Ovary (tissue), 9 donors: ENCODE measurements around the gene ZNF579. TPM values are rescaled to one million over a fixed set of nuclear protein-coding genes. Genes with fewer than 3 reads are reported as not detected.

Source experiments
- DNase-seq, 5 donors: peaks; one replicate each; pipeline ENCODE4 v3.0.0-alpha.2; 2019 to 2020
- H3K27ac ChIP-seq, 2 donors: fragments of 200-600 bp; one replicate each; pipeline versions ENCODE4 v1.5.1 to v1.8.0; 2019 to 2022
- H3K27me3 ChIP-seq: fragments of 200-600 bp; one replicate; pipeline ENCODE4 v1.8.0; 2022
- H3K36me3 ChIP-seq: fragments of 200-600 bp; sonication (generic); one replicate; pipeline ENCODE4 v1.5.1; 2019
- H3K4me1 ChIP-seq: one replicate; pipeline ENCODE4 v1.8.1; 2013; ENCODE audit warnings: mild to moderate bottlenecking, moderate library complexity; ENCODE audit not compliant: insufficient read depth
- H3K4me3 ChIP-seq: fragments of 200-600 bp; sonication (generic); one replicate; pipeline ENCODE4 v1.5.1; 2017
- H3K9me3 ChIP-seq, 2 donors: fragments of 200-600 bp in 1 of 2; sonication (generic) in 1 of 2; one replicate each; pipeline versions ENCODE4 v1.5.1 to v1.8.1; 2013 to 2019; ENCODE audit warnings: mild to moderate bottlenecking in 1 of 2, moderate library complexity in 1 of 2
- EP300 ChIP-seq: sonication (generic); formaldehyde crosslinking; IDR thresholded peaks from one replicate; pipeline ENCODE4 v1.6.1; 2017; ENCODE audit warnings: antibody characterized with exemption
- POLR2A ChIP-seq: fragments of 450-650 bp; IDR thresholded peaks from one replicate; pipeline ENCODE4 v1.6.1; 2017; ENCODE audit warnings: antibody characterized with exemption, mild to moderate bottlenecking, moderate library complexity
- WGBS, 3 donors: extraction: QIAGEN DNeasy Blood & Tissue Kit in 1 of 3; methylation state at CpG; one replicate each; pipeline versions ENCODE4 v1.1.5 to v1.1.7; 2013 to 2017; 5-methylcytosine and 5-hydroxymethylcytosine counted together
- intact Hi-C, 4 donors: fragments of 100-400 bp; cut with DNase I; formaldehyde crosslinking; loops; one replicate each; pipeline versions ENCODE4 v1.11.0 to v1.15.1; 2022 to 2023
- polyA plus RNA-seq, 2 donors: library from polyadenylated mRNA; stranded (reverse); fragments of 200-250 nt in 1 of 2; fragments of 350-450 nt in 1 of 2; fragmentation: Illumina TruSeq in 1 of 2; extraction: RNeasy Lipid Tissue Mini Kit (QIAGEN cat#74804) in 1 of 2; gene quantifications; one replicate each; pipeline ENCODE4 v1.2.3, GENCODE V29; 2013 to 2014
- total RNA-seq, 7 donors: library from RNA; depleted of rRNA in 2 of 7; stranded (reverse); fragments of >200 nt in 2 of 7; fragmentation: NEBNext Ultra II Directional in 3 of 7; extraction: Animal tissue kit (Norgen Biotek cat#: 25700) in 3 of 7; gene quantifications; one replicate each; pipeline versions ENCODE4 v1.1.0 to v1.2.4, GENCODE V29; 2016 to 2023
- TF ChIP-seq, protein P1 (sequence below), 3 donors: fragments of 450-650 bp in 2 of 3; fragments of 200-600 bp in 1 of 3; IDR thresholded peaks; one replicate each; pipeline versions ENCODE4 v1.5.1 to v1.8.0; 2016 to 2022; ENCODE audit warnings: antibody characterized with exemption in 3 of 3, mild to moderate bottlenecking in 1 of 3
- donor health status: DM: no; HTN: no; CAD: no; lungs with moderate emphysema.
- donor health status: DM: no; HTN: no; CAD: no.
- donor health status: Bipolar disorder and iron deficiency.
- donor health status: DM: yes; HTN: yes; CAD: no.
- donor health status: DM: no; HTN: no; CAD: no.
- donor health status: DM: yes; HTN: yes; CAD: no.

Gene ZNF579
- total and polyA plus RNA-seq, 9 donors: 2.7 to 24.4 (median 15.6) TPM

DNA sequence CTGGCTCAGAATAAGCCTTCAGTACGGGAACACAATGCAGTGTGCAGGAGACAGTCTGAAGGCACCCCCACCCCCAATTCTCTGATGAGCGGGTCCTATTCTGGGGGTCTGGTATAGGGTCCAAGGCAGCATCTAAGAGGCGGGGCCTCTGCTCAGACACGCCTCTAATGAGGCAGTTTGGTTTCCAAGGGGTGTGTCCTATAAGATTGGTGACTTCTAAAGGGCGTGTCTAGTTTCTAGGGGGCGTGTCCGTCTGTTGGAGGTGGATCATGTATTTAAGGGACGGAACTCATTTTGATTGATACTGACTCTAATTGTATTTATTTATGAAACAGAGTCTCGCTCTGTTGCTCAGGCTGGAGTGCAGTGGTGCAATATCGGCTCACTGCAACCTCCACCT, 10.0 kb upstream of the ZNF579 start:
- DNase-seq: no peak
- intact Hi-C loops: no loop called here
- H3K27ac ChIP-seq: no peak overlapping the region
- WGBS, 3 donors: 77 to 81% (median 80%) methylated on average over 10 of the region's 10 CpGs
- H3K9me3 ChIP-seq: no peaks in the 10 kb centered on the region
- no peak for TF ChIP-seq EP300
- TF ChIP-seq, protein P1, sequence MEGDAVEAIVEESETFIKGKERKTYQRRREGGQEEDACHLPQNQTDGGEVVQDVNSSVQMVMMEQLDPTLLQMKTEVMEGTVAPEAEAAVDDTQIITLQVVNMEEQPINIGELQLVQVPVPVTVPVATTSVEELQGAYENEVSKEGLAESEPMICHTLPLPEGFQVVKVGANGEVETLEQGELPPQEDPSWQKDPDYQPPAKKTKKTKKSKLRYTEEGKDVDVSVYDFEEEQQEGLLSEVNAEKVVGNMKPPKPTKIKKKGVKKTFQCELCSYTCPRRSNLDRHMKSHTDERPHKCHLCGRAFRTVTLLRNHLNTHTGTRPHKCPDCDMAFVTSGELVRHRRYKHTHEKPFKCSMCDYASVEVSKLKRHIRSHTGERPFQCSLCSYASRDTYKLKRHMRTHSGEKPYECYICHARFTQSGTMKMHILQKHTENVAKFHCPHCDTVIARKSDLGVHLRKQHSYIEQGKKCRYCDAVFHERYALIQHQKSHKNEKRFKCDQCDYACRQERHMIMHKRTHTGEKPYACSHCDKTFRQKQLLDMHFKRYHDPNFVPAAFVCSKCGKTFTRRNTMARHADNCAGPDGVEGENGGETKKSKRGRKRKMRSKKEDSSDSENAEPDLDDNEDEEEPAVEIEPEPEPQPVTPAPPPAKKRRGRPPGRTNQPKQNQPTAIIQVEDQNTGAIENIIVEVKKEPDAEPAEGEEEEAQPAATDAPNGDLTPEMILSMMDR (IDR thresholded peaks at IDR 0.05): no peak
- TF ChIP-seq POLR2A: no peak
- H3K36me3 ChIP-seq: no peaks in the 10 kb centered on the region
- no peaks in the 10 kb centered on the region for H3K27me3 ChIP-seq
- peaks cover 4% of the 10 kb centered on the region for H3K4me1 ChIP-seq
- H3K4me3 ChIP-seq: no peak overlapping the region

- H3K4me1 ChIP-seq: peaks cover 6% of the 10 kb centered on the region
- H3K27me3 ChIP-seq: no peaks in the 10 kb centered on the region
- no peak overlapping the region for H3K4me3 ChIP-seq
- H3K9me3 ChIP-seq: no peaks in the 10 kb centered on the region
- 48 to 63% (median 54%) methylated on average over 7 of the region's 7 CpGs for WGBS, 3 donors
- no peaks in the 10 kb centered on the region for H3K36me3 ChIP-seq
- H3K27ac ChIP-seq: no peak overlapping the region
- intact Hi-C loops: no loop called here
- TF ChIP-seq POLR2A (no peak), EP300 (no peak)
- TF ChIP-seq, protein P1 (IDR thresholded peaks at IDR 0.05): no peak
- DNase-seq: no peak
Observed at GRCh38 chr19:55590109-55590508, 9.5 kb upstream of the ZNF579 start.

- H3K27ac ChIP-seq: no peak overlapping the region
- no peak for DNase-seq
Observed at GRCh38 chr19:55588738-55589137, 8.1 kb upstream of the ZNF579 start.

DNA sequence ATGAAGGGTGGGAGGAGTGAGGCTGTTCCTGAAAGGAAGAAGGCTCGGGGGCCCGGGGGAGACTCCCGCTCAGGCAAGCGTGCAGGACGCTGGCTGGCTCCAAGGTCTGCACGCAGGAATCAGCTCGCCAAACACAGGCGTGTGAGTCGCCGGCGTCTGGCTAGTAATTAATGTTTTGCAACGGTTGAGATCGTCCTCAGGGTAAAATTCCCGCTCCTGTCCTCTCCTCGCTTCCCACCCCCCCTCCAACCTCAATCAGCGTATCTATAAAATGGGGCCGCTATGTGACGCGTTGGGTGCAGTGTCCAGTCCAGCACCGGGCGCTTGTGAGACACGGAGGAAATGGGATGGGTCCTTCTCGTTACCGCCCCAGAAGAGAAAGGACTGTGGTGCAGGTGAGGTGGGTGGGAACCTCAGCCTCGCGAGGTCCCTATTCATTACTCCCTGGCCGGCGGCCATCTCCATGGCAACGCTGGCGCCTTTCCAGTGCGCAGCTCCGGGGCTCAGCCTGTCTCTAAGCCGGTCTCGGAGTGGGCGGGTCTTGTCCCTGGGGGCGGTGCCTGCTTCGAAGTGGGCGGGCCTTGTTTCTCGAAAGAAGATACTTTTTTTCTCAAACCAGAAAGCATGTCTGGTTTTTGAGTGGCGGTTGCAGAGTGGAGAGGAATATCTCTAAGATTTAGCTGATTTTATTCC, 6.5 kb upstream of the ZNF579 start:
- TF ChIP-seq POLR2A (no peak), EP300 (no peak)
- TF ChIP-seq, protein P1 (IDR thresholded peaks at IDR 0.05): no peak
- Histone ChIP-seq H3K27me3 (no peaks in the 10 kb centered on the region), H3K27ac (no peak overlapping the region), H3K4me3 (peak overlapping the region; percentile 27), H3K4me1 (peaks cover 6% of the 10 kb centered on the region), H3K36me3 (no peaks in the 10 kb centered on the region), H3K9me3 (no peaks in the 10 kb centered on the region)
- intact Hi-C loops: no loop called here
- peak; percentile 93 to 98 (median 97) for DNase-seq
- WGBS, 3 donors: 0% methylated on average over 40 of the region's 40 CpGs

More at GRCh38 chr19:55588738-55589137, 8.1 kb upstream of the ZNF579 start:
- TF ChIP-seq EP300 (no peak), POLR2A (no peak)
- TF ChIP-seq, protein P1 (IDR thresholded peaks at IDR 0.05): no peak
- H3K27me3 ChIP-seq: no peaks in the 10 kb centered on the region
- H3K4me1 ChIP-seq: peaks cover 6% of the 10 kb centered on the region
- intact Hi-C loops: no loop called here
- no peaks in the 10 kb centered on the region for H3K9me3 ChIP-seq
- no peaks in the 10 kb centered on the region for H3K36me3 ChIP-seq
- WGBS, 3 donors: 86 to 87% (median 86%) methylated on average over 8 of the region's 8 CpGs
- H3K4me3 ChIP-seq: no peak overlapping the region
